ENCODE results near the gene FOXK1. TPM values are rescaled to one million over a fixed set of nuclear protein-coding genes. Genes with fewer than 3 reads are reported as not detected.

Gene FOXK1
- total RNA-seq, 2 donors from 2014 or later = 36.9 to 43.4 TPM

DNA sequence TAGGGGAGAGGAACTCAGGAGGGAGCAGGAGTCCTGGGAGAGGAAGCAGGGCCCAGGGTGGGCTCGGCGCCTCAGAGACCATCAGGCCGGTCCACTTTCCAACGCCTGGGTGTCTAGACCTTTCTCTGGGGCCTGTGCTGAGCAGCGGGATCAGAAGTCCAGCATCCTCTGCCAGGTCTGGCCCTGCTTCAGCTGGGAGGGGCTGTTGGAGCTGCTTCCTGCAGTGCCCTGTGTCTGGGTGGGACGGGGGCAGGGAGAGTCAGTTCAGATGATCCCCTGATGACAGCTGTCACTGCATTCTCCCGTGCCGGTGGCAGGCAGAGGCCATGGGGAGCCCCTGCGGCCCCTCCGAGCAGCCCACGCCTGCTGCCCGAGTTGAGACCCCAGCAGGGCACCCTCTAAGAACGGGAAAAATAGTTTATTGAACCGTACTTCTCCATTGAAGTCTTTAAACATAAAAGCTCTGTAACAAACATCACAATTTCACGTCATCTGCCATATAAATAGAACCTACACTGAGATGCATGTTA, 116.7 kb downstream of the FOXK1 start:
- no peaks in the 10 kb centered on the region for H3K4me1 ChIP-seq (ENCODE audit: control insufficient read depth, insufficient read depth, low read length)
- peaks cover 5% of the 10 kb centered on the region for H3K9me3 ChIP-seq (ENCODE audit: control insufficient read depth, low read length)
- H3K27ac ChIP-seq (ENCODE audit: low read depth, low read length) = no peak overlapping the region
- WGBS, 2 experiments (ENCODE audit: insufficient coverage in 1 of 2, insufficient read length in 1 of 2) = 91 to 93% methylated on average over 7 to 15 of the region's 15 CpGs
- Mint-ChIP-seq H3K27ac (no peak overlapping the region), H3K4me1 (no peaks in the 10 kb centered on the region), H3K4me3 (no peak overlapping the region), H3K27me3 (ENCODE audit: insufficient read depth) (no peaks in the 10 kb centered on the region), H3K9me3 (peaks cover 11% of the 10 kb centered on the region), H3K36me3 (ENCODE audit: low read depth) (peaks cover 33% of the 10 kb centered on the region)
- no peak for DNase-seq
- TF ChIP-seq, protein P1, sequence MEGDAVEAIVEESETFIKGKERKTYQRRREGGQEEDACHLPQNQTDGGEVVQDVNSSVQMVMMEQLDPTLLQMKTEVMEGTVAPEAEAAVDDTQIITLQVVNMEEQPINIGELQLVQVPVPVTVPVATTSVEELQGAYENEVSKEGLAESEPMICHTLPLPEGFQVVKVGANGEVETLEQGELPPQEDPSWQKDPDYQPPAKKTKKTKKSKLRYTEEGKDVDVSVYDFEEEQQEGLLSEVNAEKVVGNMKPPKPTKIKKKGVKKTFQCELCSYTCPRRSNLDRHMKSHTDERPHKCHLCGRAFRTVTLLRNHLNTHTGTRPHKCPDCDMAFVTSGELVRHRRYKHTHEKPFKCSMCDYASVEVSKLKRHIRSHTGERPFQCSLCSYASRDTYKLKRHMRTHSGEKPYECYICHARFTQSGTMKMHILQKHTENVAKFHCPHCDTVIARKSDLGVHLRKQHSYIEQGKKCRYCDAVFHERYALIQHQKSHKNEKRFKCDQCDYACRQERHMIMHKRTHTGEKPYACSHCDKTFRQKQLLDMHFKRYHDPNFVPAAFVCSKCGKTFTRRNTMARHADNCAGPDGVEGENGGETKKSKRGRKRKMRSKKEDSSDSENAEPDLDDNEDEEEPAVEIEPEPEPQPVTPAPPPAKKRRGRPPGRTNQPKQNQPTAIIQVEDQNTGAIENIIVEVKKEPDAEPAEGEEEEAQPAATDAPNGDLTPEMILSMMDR (conservative IDR thresholded peaks at IDR 0.05) = no peak
- no peak overlapping the region for H3K9ac ChIP-seq (ENCODE audit: extremely low read depth, low read length, poor library complexity, severe bottlenecking)
- no peaks in the 10 kb centered on the region for H3K36me3 ChIP-seq (ENCODE audit: control insufficient read depth, insufficient read depth, low read length)
- no peaks in the 10 kb centered on the region for H3K27me3 ChIP-seq (ENCODE audit: control insufficient read depth, insufficient read depth, low read length, poor library complexity, severe bottlenecking)
- H3K4me3 ChIP-seq (ENCODE audit: low read length) = no peak overlapping the region

DNA sequence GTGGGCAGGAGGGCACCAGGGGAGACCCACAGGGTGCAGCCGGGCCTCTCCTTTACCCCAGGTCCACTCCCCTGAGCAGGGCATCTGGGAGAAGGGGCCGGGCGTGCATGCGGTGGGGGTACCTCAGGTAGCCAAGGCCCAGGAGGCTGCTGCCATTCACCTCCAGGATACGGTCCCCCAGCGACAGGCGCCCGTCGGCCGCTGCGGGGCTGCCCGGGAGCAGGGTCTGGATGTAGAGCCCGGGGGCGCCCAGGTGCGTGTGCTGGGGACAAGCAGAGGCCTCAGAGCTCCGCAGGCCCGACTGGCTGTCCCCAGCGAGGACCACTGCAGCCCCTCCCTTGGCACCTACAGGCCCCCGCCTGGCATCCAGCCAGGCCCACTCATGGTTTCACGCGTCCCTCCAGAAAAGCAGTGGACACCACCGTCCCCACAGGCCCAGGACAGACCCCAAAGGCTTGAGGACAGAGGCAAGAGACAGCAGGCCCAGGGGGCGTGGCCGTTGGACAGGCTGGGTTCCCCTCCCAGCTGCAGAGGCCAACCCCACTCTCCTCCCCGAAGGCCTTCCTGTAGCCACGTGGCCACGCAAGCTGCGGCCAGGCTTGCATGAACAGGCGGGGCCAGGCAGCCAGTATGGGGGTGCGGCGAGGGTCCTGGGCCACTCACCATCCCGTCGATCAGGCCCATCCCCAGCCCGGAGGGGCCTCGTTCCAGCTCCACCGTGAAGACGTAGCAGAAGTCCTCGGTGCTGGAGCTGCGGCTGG, 117.6 kb downstream of the FOXK1 start:
- no peak overlapping the region for H3K9ac ChIP-seq (ENCODE audit: extremely low read depth, low read length, poor library complexity, severe bottlenecking)
- H3K4me1 Mint-ChIP-seq = peaks cover 2% of the 10 kb centered on the region
- no peak overlapping the region for H3K27ac Mint-ChIP-seq
- H3K36me3 Mint-ChIP-seq (ENCODE audit: low read depth) = peaks cover 28% of the 10 kb centered on the region
- H3K9me3 Mint-ChIP-seq = peaks cover 2% of the 10 kb centered on the region
- WGBS, 2 experiments (ENCODE audit: insufficient coverage in 1 of 2, insufficient read length in 1 of 2) = 91 to 98% methylated on average over 9 to 39 of the region's 39 CpGs
- H3K4me1 ChIP-seq (ENCODE audit: control insufficient read depth, insufficient read depth, low read length) = no peaks in the 10 kb centered on the region
- H3K27me3 ChIP-seq (ENCODE audit: control insufficient read depth, insufficient read depth, low read length, poor library complexity, severe bottlenecking) = no peaks in the 10 kb centered on the region
- no peaks in the 10 kb centered on the region for H3K36me3 ChIP-seq (ENCODE audit: control insufficient read depth, insufficient read depth, low read length)
- no peak overlapping the region for H3K4me3 ChIP-seq (ENCODE audit: low read length)
- DNase-seq = no peak
- no peak overlapping the region for H3K27ac ChIP-seq (ENCODE audit: low read depth, low read length)
- TF ChIP-seq, protein P1 (conservative IDR thresholded peaks at IDR 0.05) = no peak
- H3K27me3 Mint-ChIP-seq (ENCODE audit: insufficient read depth) = no peaks in the 10 kb centered on the region
- no peak overlapping the region for H3K4me3 Mint-ChIP-seq
- peaks cover 2% of the 10 kb centered on the region for H3K9me3 ChIP-seq (ENCODE audit: control insufficient read depth, low read length)

DNA sequence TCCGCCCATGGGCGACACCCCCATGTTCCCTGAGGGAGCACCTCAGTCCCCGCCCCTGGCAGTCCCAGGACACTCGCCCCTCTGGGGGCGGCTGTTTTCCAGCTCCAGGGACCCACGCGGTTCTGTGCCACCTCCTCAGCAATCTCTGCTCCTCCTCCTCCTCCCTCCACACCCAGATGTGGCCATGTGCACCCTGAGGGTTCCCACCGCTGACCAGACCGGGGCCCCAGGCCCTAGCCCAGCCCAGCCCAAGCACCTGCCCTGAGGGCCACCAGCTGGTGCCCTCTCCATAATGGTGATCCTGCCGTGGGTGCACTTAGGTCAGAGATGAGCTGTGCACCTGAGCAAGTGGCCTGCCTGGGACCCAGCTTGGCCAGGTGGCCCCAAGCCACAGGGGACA, 118.4 kb downstream of the FOXK1 start:
- H3K36me3 ChIP-seq (ENCODE audit: control insufficient read depth, insufficient read depth, low read length) = no peaks in the 10 kb centered on the region
- no peak for DNase-seq
- H3K27ac Mint-ChIP-seq = no peak overlapping the region
- no peaks in the 10 kb centered on the region for H3K27me3 ChIP-seq (ENCODE audit: control insufficient read depth, insufficient read depth, low read length, poor library complexity, severe bottlenecking)
- H3K4me1 Mint-ChIP-seq = peaks cover 2% of the 10 kb centered on the region
- H3K4me1 ChIP-seq (ENCODE audit: control insufficient read depth, insufficient read depth, low read length) = no peaks in the 10 kb centered on the region
- peaks cover 24% of the 10 kb centered on the region for H3K36me3 Mint-ChIP-seq (ENCODE audit: low read depth)
- H3K4me3 ChIP-seq (ENCODE audit: low read length) = no peak overlapping the region
- H3K27ac ChIP-seq (ENCODE audit: low read depth, low read length) = no peak overlapping the region
- H3K9ac ChIP-seq (ENCODE audit: extremely low read depth, low read length, poor library complexity, severe bottlenecking) = no peak overlapping the region
- TF ChIP-seq, protein P1 (conservative IDR thresholded peaks at IDR 0.05) = no peak
- no peaks in the 10 kb centered on the region for H3K27me3 Mint-ChIP-seq (ENCODE audit: insufficient read depth)
- WGBS, 2 experiments (ENCODE audit: insufficient coverage in 1 of 2, insufficient read length in 1 of 2) = 92 to 100% methylated on average over 2 to 10 of the region's 10 CpGs
- H3K4me3 Mint-ChIP-seq = no peak overlapping the region
- no peaks in the 10 kb centered on the region for H3K9me3 ChIP-seq (ENCODE audit: control insufficient read depth, low read length)
- H3K9me3 Mint-ChIP-seq = no peaks in the 10 kb centered on the region

All from endodermal cell (in vitro differentiated cells).